ENCODE results near the gene DNAH7. TPM values are rescaled to one million over a fixed set of nuclear protein-coding genes. Genes with fewer than 3 reads are reported as not detected.

Gene DNAH7
- total RNA-seq, 2 donors from 2014 or later, result 0.02 to 0.11 TPM

Other genes with a start within 250 kb of the DNAH7 start
- gene STK17B, start 102.7 kb upstream of the DNAH7 start, total RNA-seq, result 100 to 1,000 TPM; 162 to 182 TPM

Data from natural killer cell treated with Interleukin-12 subunit alpha and Interleukin-12 subunit beta and Interleukin-15 and Interleukin-18, amount 100 ng/mL, for 72 hours (primary cell).